NT2/D1 (cell line): Measurements from ENCODE around the gene NEK10.
"Not testable (repeated sequence)": the region's sequence is repeated elsewhere in the genome, so short reads cannot be mapped to it uniquely, and the experiment has no call there.

Experiments
- DNase-seq: peaks from one replicate; pipeline ENCODE4 v3.0.0-alpha.2; 2011; ENCODE audit warnings: low read depth, low spot score
- H3K27me3 ChIP-seq: 2 replicates; pipeline ENCODE4 v1.6.0; 2011; ENCODE audit warnings: mild to moderate bottlenecking; ENCODE audit not compliant: insufficient read length, insufficient read depth
- H3K36me3 ChIP-seq: 2 replicates; pipeline ENCODE4 v1.6.1; 2011; ENCODE audit warnings: mild to moderate bottlenecking, low read length, mixed read lengths; ENCODE audit not compliant: insufficient read depth, insufficient read length
- H3K4me1 ChIP-seq: 2 replicates; pipeline ENCODE4 v1.5.1; 2011; ENCODE audit not compliant: insufficient read depth, insufficient read length
- H3K4me3 ChIP-seq: 2 replicates; pipeline ENCODE4 v1.5.1; 2011; ENCODE audit warnings: low read depth; ENCODE audit not compliant: insufficient read length
- H3K9ac ChIP-seq: 2 replicates; pipeline ENCODE4 v1.6.0; 2011; ENCODE audit warnings: low read depth; ENCODE audit not compliant: insufficient read length
- H3K9me3 ChIP-seq: 2 replicates; pipeline ENCODE4 v1.5.1; 2011; ENCODE audit warnings: mild to moderate bottlenecking, low read length; ENCODE audit not compliant: insufficient read depth
- SUZ12 ChIP-seq: IDR thresholded peaks from 2 replicates; pipeline ENCODE4 v1.6.1; 2011; ENCODE audit not compliant: insufficient read length, insufficient read depth; ENCODE audit errors: extremely low read depth
- YY1 ChIP-seq: IDR thresholded peaks from 2 replicates; pipeline ENCODE4 v1.6.1; 2011; ENCODE audit not compliant: insufficient read length, insufficient read depth
- ZNF274 ChIP-seq: IDR thresholded peaks from 2 replicates; pipeline ENCODE4 v1.6.1; 2011; ENCODE audit warnings: mild to moderate bottlenecking, low read depth, low read length

Gene NEK10

GRCh38 chr3:27368831-27369607 lies at the start of gene NEK10:
NEK10 (minus strand) TSS chr3:27369383; CDS start chr3:27352882, 16,501 bp downstream.
- peaks cover 13% of the 10 kb centered on the region for H3K27me3 ChIP-seq
- TF ChIP-seq YY1 (no peak), ZNF274 (no peak), SUZ12 (no peak)

DNA sequence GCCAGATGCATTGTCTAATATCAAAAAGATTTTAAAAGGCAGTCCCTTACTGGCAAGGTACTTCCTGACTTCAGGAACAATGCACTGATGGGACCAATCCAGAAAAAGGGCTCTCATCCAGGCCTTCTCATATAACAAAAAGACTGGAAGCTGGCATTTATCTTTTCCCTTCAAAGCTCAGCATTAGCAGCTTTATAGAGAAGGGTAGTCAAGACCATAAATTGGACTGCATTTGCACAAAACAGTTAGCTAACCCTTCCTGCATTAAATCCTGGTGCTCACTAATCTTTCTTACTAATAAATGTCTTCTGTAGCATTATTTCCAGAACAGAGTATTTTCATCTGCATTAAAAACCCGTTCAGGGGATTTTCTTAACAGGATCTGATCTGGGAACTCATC lies 46.0 kb upstream of the NEK10 start:
- peaks cover 77% of the 10 kb centered on the region for H3K36me3 ChIP-seq
- H3K4me3 ChIP-seq = no peak overlapping the region
- H3K9me3 ChIP-seq = no peaks in the 10 kb centered on the region
- H3K9ac ChIP-seq = no peak overlapping the region
- no peak for TF ChIP-seq YY1
- no peak for TF ChIP-seq SUZ12
- TF ChIP-seq ZNF274 = no peak
- H3K27me3 ChIP-seq = no peaks in the 10 kb centered on the region
- DNase-seq = no peak
- H3K4me1 ChIP-seq = no peaks in the 10 kb centered on the region

More at GRCh38 chr3:27368831-27369607, at the start of gene NEK10:
- Histone ChIP-seq H3K4me1 (no peaks in the 10 kb centered on the region), H3K9ac (peak within 1 kb of the TSS; percentile 76), H3K36me3 (peaks cover 1% of the 10 kb centered on the region), H3K9me3 (no peaks in the 10 kb centered on the region), H3K4me3 (peak within 1 kb of the TSS; percentile 77)
- peak; percentile 93 for DNase-seq

DNA sequence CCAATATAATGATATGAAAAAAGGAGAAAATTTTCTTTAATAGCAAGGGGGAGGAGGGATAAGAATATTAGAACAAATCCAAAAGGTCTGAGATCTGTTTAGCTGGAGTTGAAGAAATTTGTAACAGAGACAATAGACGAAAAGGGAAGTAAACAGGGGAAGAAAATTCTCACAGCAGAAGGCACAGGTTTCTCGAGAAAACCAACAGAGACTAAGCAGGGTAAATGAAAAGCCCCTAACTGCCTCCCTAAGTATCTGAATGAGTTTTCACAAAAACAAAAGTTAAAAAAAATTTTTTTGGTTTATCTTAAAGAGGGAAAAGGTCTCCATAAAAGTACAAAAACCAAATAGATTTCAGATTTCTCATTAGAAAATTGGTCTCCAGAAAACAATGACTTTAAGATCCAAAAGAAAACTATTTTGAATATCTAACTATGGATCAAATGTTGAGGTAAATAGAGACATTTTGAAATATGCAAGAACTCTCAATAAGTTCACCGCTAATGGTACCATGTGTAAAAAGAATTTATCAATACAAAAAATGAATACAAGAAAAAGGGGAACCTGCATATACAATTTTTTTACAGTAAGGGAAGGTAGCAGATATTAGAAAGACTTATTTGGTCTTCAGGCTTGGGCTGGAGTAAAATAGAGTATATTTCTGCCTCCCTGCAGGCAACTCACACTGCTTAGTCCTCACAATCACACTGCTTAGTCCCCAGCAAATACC lies 23.9 kb upstream of the NEK10 start:
- DNase-seq = no peak
- no peaks in the 10 kb centered on the region for H3K4me1 ChIP-seq
- no peak for TF ChIP-seq YY1
- TF ChIP-seq ZNF274 = no peak
- TF ChIP-seq SUZ12 = no peak
- H3K9me3 ChIP-seq = no peaks in the 10 kb centered on the region
- H3K36me3 ChIP-seq = peaks cover 83% of the 10 kb centered on the region
- no peak overlapping the region for H3K9ac ChIP-seq
- no peak overlapping the region for H3K4me3 ChIP-seq
- no peaks in the 10 kb centered on the region for H3K27me3 ChIP-seq

DNA sequence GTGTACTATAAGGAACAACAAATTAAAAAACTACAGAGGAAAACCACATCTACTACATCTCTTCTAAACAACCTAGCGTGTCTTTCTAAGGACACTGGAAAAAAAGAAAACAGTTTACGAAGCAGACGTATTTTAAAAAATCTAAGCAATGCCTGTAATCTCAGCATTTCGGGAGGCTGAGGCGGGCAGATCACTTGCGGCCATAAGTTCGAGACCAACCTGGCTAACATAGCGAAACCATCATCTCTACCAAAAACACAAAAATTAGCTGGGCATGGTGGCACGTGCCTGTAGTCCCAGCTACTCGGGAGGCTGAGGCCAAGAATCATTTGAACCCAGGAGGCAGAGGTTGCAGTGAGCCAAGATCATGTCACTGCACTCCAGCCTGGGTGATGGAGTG lies 23.2 kb upstream of the NEK10 start:
- H3K36me3 ChIP-seq = peaks cover 80% of the 10 kb centered on the region
- H3K4me1 ChIP-seq, H3K9ac ChIP-seq, H3K4me3 ChIP-seq, H3K27me3 ChIP-seq, H3K9me3 ChIP-seq, DNase-seq: not testable (repeated sequence)

- Histone ChIP-seq H3K4me3 (no peak overlapping the region), H3K9me3 (no peaks in the 10 kb centered on the region), H3K9ac (no peak overlapping the region), H3K4me1 (no peaks in the 10 kb centered on the region), H3K27me3 (no peaks in the 10 kb centered on the region), H3K36me3 (peaks cover 84% of the 10 kb centered on the region)
- DNase-seq = no peak
- TF ChIP-seq ZNF274 = no peak
- no peak for TF ChIP-seq YY1
- TF ChIP-seq SUZ12 = no peak
These were observed 22.6 kb upstream of the NEK10 start for GRCh38 chr3:27391796-27392195.

GRCh38 chr3:27387625-27388024 lies 18.4 kb upstream of the NEK10 start:
- Histone ChIP-seq H3K4me1 (no peaks in the 10 kb centered on the region), H3K4me3 (no peak overlapping the region), H3K27me3 (no peaks in the 10 kb centered on the region), H3K36me3 (peaks cover 87% of the 10 kb centered on the region), H3K9me3 (no peaks in the 10 kb centered on the region), H3K9ac (no peak overlapping the region)
- TF ChIP-seq ZNF274 (no peak), SUZ12 (no peak), YY1 (no peak)
- peak; percentile 13 for DNase-seq

DNA sequence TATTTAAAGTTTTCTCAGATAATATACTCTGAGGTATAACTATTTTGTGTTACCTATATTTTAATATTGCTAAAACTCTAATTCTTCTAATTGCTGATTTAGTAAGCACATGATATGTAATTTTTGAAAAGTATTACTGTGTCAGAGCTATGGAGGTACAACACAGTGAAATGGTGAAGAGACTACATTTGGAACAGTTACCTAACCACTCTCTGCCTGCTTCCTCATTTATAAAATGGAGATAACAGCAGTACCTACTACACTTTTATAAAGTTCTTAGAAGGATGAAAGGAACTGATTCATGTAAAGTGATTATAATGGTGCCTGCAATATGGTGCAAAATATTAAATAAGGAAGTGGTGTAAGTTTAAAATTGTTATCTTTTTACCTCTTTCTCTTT lies 16.3 kb upstream of the NEK10 start:
- H3K4me3 ChIP-seq = no peak overlapping the region
- no peaks in the 10 kb centered on the region for H3K27me3 ChIP-seq
- peaks cover 88% of the 10 kb centered on the region for H3K36me3 ChIP-seq
- DNase-seq = no peak
- H3K9me3 ChIP-seq = no peaks in the 10 kb centered on the region
- H3K4me1 ChIP-seq = no peaks in the 10 kb centered on the region
- no peak overlapping the region for H3K9ac ChIP-seq
- no peak for TF ChIP-seq YY1
- TF ChIP-seq ZNF274 = no peak
- TF ChIP-seq SUZ12 = no peak

GRCh38 chr3:27384191-27384590 lies 15.0 kb upstream of the NEK10 start:
- no peaks in the 10 kb centered on the region for H3K4me1 ChIP-seq
- H3K27me3 ChIP-seq = no peaks in the 10 kb centered on the region
- H3K9me3 ChIP-seq = no peaks in the 10 kb centered on the region
- peaks cover 79% of the 10 kb centered on the region for H3K36me3 ChIP-seq
- H3K9ac ChIP-seq = no peak overlapping the region
- no peak overlapping the region for H3K4me3 ChIP-seq
- TF ChIP-seq YY1 (no peak), ZNF274 (no peak), SUZ12 (no peak)
- no peak for DNase-seq
